PFSK-1 (cell line): ENCODE measurements around the gene BMX.

Experiments
- FOXP2 ChIP-seq: optimal IDR thresholded peaks from 2 replicates; pipeline ENCODE3; 2011; ENCODE audit warnings: borderline replicate concordance, control low read depth, inconsistent platforms; ENCODE audit not compliant: insufficient read depth; ENCODE audit errors: extremely low read length, extremely low read depth
- POLR2AphosphoS5 ChIP-seq: IDR thresholded peaks from 2 replicates; pipeline ENCODE4 v1.6.1; 2012; ENCODE audit warnings: low read depth, mild to moderate bottlenecking, control low read depth, low read length, moderate library complexity
- REST ChIP-seq, 2 experiments: IDR thresholded peaks; 2 replicates each; pipeline versions ENCODE4 v1.6.1 to v1.8.0; 2011 to 2012; ENCODE audit warnings: low read depth in 2 of 2, low read length in 2 of 2, control low read depth in 1 of 2, inconsistent platforms in 1 of 2, mild to moderate bottlenecking in 1 of 2, moderate library complexity in 1 of 2; ENCODE audit not compliant: insufficient read depth in 1 of 2
- SIN3A ChIP-seq: IDR thresholded peaks from 2 replicates; pipeline ENCODE4 v1.6.1; 2012; ENCODE audit warnings: mild to moderate bottlenecking, low read length, moderate library complexity, borderline replicate concordance; ENCODE audit not compliant: insufficient read depth
- TAF1 ChIP-seq: IDR thresholded peaks from 2 replicates; pipeline ENCODE4 v1.6.1; 2012; ENCODE audit warnings: low read length, control low read depth, borderline replicate concordance; ENCODE audit not compliant: insufficient read depth

BMX gene

GRCh38 chrX:15511563-15511962 lies 11.0 kb downstream of the BMX start:
- TF ChIP-seq FOXP2 (no peak), REST (IDR thresholded peaks at IDR 0.05; ENCODE audit: insufficient read depth in 1 of 2, low read depth in 2 of 2, low read length in 2 of 2) (no peak), TAF1 (no peak), POLR2AphosphoS5 (no peak), SIN3A (no peak)

GRCh38 chrX:15512401-15512965 lies 11.9 kb downstream of the BMX start:
- TF ChIP-seq FOXP2, result no peak
- no peak for TF ChIP-seq POLR2AphosphoS5
- no peak for TF ChIP-seq REST (IDR thresholded peaks at IDR 0.05; ENCODE audit: insufficient read depth in 1 of 2, low read depth in 2 of 2, low read length in 2 of 2)
- TF ChIP-seq TAF1, result no peak
- no peak for TF ChIP-seq SIN3A

GRCh38 chrX:15514279-15514678 lies 13.7 kb downstream of the BMX start:
- TF ChIP-seq SIN3A, result no peak

GRCh38 chrX:15515931-15516330 lies 15.3 kb downstream of the BMX start:
- TF ChIP-seq POLR2AphosphoS5, result no peak
- no peak for TF ChIP-seq REST (IDR thresholded peaks at IDR 0.05; ENCODE audit: insufficient read depth in 1 of 2, low read depth in 2 of 2, low read length in 2 of 2)
- TF ChIP-seq FOXP2, result no peak
- TF ChIP-seq TAF1, result no peak
- TF ChIP-seq SIN3A, result no peak

GRCh38 chrX:15522464-15522863 lies 21.9 kb downstream of the BMX start:
- TF ChIP-seq TAF1 (no peak), SIN3A (no peak), REST (IDR thresholded peaks at IDR 0.05; ENCODE audit: insufficient read depth in 1 of 2, low read depth in 2 of 2, low read length in 2 of 2) (no peak), FOXP2 (no peak), POLR2AphosphoS5 (no peak)
